Measurements from ENCODE around the gene GPC4. TPM values are rescaled to one million over a fixed set of nuclear protein-coding genes. Genes with fewer than 3 reads are reported as not detected.

The GPC4 gene
- total RNA-seq = not detected

DNA sequence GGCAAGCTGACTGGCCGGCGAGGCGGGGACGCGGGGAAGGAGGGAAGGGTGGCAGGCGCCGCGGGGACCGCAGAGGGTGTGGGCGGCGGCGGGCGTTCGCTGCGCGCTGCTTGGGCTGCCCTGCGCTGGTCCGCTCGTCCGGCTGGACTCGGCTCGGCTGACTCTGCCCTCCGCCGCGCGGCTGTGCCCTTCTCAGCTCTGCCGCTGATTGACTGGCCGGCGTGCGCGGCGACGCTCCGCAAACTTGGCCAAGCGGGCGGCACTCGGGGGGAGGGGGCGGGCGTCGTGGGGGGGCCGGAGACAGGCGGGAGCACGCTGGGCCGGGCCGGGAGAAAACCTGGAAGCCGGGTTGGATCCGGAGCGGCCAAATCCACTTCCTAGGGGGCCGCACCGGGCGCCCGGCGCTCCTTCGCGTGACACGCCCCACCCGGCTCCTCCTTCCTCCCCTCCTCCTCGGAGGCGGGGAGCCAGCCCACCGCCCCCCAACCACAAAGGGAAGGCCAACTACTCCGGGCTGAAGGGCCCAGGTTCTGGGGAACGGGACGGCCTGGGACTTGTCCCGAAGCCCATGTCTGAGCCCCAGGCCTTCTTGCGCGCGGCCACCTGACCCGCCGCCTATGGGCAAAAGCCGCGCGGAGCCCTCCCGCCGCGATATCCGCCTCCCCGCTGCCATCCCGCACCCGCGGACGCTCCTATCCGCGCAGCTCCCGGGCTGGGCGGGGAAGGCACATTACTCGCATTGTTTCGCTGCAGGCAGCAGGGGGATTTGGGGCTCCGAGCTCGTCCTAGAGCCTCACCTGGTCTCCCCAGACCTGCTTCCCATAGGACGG lies at the start of gene GPC4:
Gene GPC4 (minus strand): TSS at position 214 of the 830 bp plus-strand sequence. CDS start 524 bp downstream, outside the sequence.
- DNase-seq = no peak

DNA sequence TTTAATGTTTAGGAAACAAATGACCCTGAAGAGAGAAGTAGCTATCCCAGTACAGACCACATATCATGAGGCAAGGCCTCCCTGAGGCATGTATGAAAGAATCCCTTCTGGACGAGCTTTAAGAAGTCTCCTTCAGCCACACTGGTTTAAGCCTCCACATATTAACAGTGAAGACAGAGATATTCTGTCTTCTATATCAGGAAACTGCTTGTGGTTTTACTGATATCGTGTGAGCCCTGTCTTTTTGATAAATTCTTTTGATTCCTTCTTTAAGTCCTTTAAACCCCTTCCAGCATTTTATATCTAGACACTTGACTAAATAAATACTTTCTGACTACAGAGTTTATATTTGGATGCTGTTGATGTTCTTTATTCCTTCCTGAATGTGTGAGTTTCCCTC lies 45.9 kb upstream of the GPC4 start:
- DNase-seq = no peak

DNA sequence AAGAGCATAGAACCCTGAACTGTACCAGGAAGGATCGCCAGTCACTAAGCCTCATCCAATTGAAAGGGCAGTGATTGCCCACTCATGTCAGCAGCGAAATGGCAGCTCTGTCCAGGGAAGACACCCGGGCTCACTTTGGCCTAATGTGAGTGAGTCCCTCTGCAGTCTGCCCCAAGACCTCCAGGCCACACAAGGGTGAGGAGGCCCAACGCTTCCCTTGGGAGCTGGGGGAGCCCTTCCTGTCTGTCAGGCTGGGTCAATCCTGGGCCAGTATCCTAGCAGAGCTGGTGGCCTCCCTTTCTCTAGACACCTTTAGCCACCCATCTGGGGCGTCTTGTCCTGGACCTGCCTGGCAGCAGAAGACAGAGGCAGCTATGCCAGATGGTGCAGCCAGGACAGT lies 39.6 kb upstream of the GPC4 start:
- no peak for DNase-seq

DNA sequence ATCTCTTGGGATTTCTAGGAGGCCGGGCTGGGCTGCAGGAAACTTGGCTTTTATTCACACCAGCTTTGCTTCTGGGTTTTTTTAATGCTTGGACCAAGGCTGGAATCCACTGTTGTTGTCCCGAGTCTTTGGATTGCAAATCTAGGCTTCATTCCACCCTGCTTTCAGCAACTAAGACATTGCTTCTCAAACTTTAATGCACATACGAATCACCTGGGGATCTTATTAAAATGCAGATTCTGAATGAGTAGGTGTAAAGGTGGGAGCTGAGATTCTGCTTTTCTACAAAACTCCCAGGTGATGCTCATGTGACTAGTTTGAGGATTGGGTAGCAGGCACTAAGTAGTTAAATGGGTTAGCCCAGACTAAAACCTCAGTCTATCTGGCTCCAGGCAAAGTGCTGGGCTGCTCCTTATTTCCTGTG lies 39.2 kb upstream of the GPC4 start:
- DNase-seq = no peak

- DNase-seq = no peak
Observed at GRCh38 chrX:133448512-133449076, 33.3 kb upstream of the GPC4 start.

- DNase-seq = no peak
Observed at GRCh38 chrX:133444952-133445831, 29.9 kb upstream of the GPC4 start.

DNA sequence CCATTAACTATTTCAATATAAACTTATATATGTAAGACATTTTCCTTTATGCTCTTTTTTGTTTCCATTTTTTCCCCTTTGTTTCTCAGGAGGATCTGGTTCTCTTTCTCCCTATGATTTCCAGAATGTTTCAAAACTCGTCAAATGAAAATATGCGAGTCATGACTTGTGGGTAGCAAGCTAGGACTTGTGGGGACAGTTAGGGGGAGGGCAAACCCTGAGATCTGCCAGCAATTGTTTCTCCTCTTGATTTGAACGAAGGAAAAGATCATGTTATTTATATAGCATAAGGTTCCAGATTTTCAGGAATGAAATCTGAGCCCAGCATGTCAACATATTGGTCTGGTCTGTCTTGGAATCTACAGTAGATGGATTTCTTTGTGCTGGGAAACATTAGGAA lies 28.9 kb upstream of the GPC4 start:
- DNase-seq = no peak

DNA sequence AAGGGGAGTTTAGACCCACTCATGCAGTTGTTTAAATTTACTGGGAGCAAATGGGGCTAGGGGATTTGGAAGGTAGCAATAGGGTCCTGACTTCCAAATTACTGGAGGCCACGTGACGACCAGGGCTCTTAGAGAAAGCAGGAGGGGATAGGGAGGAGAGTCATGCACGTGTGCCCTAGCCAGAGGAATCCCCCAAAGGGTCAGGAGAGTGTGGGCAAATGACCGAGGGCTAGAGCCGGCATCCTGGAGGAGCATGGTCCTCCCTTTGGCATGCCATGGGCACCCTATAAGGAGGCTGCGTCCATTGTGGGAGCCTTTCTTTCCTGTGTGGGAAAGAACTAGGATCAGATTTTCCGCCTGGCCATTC lies 25.5 kb upstream of the GPC4 start:
- DNase-seq = no peak

- DNase-seq = no peak
Observed at GRCh38 chrX:133440081-133440796, 24.9 kb upstream of the GPC4 start.

- no peak for DNase-seq
Observed at GRCh38 chrX:133437766-133438165, 22.5 kb upstream of the GPC4 start.

DNA sequence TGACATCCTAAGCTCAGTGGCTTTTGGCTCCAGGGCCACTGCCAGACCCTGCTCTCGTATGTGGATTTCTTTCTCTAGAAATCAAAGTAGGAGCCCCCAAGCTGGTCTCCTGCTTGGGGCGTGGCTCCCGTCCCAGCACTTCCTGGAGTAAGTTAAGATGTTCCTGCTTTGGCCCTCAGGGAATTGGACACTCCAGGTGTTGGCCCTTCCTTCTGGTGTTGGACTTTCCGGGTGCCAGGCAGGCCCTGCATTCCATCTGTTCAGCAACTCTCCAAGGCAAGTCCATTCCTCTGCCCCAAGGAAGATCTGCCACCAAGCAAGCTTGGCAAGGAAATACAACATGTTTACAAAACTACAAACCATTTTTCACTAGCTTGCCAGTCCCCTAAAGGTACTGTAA lies 22.1 kb upstream of the GPC4 start:
- no peak for DNase-seq

DNA sequence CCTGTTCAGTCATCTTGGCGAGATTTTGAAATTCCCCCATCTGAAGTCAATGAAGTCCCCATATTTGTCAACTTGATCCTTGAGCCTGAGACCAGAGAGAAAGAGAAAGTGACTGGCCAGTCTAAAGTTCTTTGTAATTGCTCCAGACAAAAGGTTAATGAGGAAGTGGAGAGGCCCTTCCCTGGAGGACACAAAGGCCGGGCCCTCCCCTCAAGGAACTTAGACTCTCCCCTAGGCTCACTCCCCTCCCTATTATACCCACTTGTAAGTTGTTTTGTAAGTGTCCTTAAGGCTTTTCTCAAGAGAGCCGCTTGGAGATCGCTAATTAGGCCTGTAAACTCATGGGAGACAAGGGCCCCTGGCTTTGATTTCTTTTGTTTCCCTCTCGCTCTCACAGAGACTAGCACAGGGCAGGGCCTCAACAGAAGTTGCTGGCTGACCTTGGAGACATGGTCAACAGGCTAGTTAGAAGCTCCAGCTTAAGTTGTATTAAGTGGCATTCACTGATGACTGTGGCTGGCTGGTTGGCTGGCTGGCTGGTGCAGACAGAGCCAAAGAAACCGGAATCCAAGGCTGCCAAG lies 20.3 kb upstream of the GPC4 start:
- no peak for DNase-seq

DNA sequence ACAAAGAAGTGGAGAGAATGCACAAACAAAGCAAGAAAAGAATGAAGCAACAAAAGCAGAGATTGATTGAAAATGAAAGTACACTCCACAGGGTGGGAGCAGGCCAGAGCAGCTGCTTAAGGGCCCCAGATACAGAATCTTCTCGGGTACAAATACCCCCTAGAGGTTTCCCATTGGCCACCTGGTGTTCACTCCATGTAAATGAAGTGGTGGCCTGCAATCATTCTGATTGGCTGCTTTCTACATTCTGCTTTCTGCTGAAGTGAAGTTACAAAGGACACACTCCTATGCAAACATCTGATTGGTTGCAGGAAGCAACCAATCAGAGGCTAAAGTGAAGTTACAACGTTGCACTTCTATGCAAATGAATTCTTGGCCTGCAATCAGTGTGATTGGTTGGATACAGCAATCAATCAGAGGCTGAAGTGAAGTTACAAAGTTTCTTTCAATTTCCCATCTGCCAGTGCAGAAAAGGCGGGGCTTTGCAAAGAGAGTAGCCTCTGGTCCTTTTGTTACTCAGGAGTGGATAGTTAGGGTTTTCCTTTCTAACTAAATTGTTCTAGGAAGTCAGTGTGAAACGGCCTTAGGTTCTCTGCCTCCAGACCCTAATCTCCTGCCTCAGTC lies 19.0 kb upstream of the GPC4 start:
- DNase-seq = no peak

GRCh38 chrX:133419911-133420310 lies 4.6 kb upstream of the GPC4 start:
- no peak for DNase-seq

DNA sequence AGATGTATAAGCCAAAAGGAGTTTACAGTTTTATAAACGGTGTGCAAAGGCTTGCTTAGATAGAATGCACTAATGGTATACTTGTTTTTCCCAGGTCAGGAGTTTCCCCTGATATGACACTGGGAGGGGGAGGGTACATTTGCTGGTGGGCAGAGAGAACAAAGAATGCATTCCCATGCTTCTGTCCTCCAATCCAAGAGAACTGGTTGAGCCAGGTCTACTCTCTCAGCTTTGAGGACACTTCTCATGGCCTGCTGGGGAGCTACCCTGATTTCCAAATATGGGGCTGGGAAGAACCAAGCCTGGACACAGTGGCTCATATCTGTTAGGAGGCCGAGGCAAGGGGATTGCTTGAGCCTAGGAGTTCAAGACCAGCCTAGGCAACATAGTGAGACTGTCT lies 3.3 kb upstream of the GPC4 start:
- DNase-seq = no peak

- DNase-seq = no peak
Observed at GRCh38 chrX:133417364-133417763, 2.1 kb upstream of the GPC4 start.

DNA sequence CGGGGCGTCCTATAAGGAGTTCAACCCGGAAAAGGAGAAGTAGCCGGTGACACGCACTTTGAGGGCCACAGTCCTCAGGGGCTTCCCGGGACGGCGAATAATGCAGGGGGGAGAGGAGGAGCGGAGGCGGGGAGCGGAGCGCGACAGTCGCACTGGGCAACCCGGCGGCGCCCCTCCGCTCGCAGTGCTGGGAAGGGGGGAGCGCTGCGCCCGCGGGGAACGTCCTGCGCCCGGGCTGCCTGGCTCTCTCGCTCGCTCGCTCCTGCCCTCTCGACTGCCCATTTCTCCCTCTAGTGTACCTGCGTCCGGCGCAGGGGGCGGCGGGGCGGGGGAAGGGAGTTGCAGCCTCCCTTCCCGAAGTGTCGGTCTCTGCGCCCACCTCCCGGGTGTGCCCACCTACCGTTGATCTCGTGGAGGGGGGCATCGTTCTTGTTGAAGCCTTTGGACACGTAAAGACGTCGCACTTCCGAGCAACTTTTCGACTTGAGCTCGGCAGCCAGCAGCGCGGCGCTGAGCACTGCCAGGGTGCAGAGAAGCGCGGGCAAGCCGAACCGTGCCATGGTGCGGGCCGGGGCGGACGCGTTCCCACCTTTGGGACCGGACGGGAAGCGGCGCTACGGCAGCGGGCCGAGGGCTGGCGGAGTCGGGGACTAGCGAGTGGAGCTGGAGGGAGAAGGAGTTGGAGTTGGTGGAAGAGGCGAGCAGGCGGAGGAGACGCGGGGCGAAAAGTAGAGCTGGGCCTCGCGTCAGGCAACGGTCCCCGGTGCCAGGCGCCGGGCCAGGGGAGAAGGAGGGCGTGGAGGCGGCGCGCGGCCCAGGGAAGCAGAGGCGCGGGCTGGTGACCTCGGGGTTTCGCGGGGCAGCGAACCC lies 648 bp downstream of the GPC4 start:
- no peak for DNase-seq

- DNase-seq = no peak
Observed at GRCh38 chrX:133413218-133413925, 1.9 kb downstream of the GPC4 start.

GRCh38 chrX:133412665-133413064 lies 2.6 kb downstream of the GPC4 start:
- no peak for DNase-seq

DNA sequence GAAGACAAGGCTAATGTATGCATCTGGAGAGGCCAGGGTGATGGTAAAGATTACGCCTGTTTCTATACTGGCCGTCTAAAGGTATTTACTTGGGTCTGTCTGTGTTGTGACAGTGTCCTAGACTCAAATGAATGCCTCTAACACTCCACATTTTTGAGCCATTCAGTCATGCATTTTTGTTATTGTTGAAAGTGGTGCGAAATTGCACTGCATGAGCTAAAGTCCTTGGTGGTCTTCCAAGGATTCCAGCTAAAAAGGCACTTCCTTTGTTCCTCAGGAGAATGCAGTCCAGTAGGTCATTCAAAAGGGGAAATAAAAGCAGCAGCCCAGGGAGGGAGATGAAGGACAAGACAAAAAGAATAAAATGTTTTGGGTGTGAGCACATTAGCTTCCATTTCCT lies 3.0 kb downstream of the GPC4 start:
- DNase-seq = no peak
